HCT116 (cell line): Measurements from ENCODE around the gene TOP1. TPM values are rescaled to one million over a fixed set of nuclear protein-coding genes. Genes with fewer than 3 reads are reported as not detected.

Experiments
- ATAC-seq: fragments of 200-7000 bp; cut with Tn5 transposase; 2 replicates; pipeline ENCODE4 v1.9.1; 2020; ENCODE audit warnings: mild to moderate bottlenecking, moderate library complexity
- BruUV-seq: library from RNA; stranded (reverse); fragments of 400-500 nt; replicated peaks from 2 replicates; lab custom pipeline; 2021; lab: Mats Ljungman, UMichigan
- CTCF ChIA-PET: fragments of 300-600 bp; sonication (Branson Sonifier 250); formaldehyde crosslinking; loops from one replicate; lab custom pipeline; 2021; ENCODE audit warnings: antibody characterized with exemption; lab: Charles Lee
- POLR2A ChIA-PET: fragments of 300-600, 350-600 bp; sonication (Branson Sonifier 250); formaldehyde crosslinking; loops from one replicate; lab custom pipeline; 2021; ENCODE audit warnings: antibody characterized with exemption; lab: Charles Lee
- RAD21 ChIA-PET, 2 experiments: fragments of 300-600 bp; sonication (Branson Sonifier 250); formaldehyde crosslinking; loops; one replicate each; lab custom pipeline; 2023; ENCODE audit warnings: low total read pairs in 2 of 2; ENCODE audit not compliant: uncharacterized antibody in 2 of 2, unreplicated experiment in 2 of 2, low non-redundant PET in 1 of 2; lab: Charles Lee
- DNase-seq: peaks from one replicate; pipeline ENCODE4 v3.0.0-alpha.2; 2010; ENCODE audit warnings: low read depth, low spot score
- H2AFZ ChIP-seq: fragments of 200-600 bp; shearing (Covaris generic), sonication (generic); 2 replicates; pipeline ENCODE4 v1.6.1; 2017; ENCODE audit warnings: low read depth, mixed run types, mixed read lengths, antibody characterized with exemption, low read length; ENCODE audit not compliant: poor library complexity, severe bottlenecking
- H3K27ac ChIP-seq: 2 replicates; pipeline ENCODE4 v1.5.1; 2012; ENCODE audit warnings: low read depth, low read length
- H3K27me3 ChIP-seq: fragments of 200-600 bp; sonication (generic); 2 replicates; pipeline ENCODE4 v1.6.1; 2016; ENCODE audit warnings: mixed run types, low read length, mixed read lengths; ENCODE audit not compliant: insufficient read depth
- H3K36me3 ChIP-seq, 2 experiments: fragments of 200-500 bp in 1 of 2; fragments of 200-600 bp in 1 of 2; sonication (Bioruptor generic) in 1 of 2; sonication (generic) in 1 of 2; 2 replicates each; pipeline versions ENCODE4 v1.5.1 to v1.6.1; 2014 to 2016; ENCODE audit warnings: low read length in 2 of 2, inconsistent platforms in 1 of 2, mixed read lengths in 1 of 2, mixed run types in 1 of 2; ENCODE audit not compliant: insufficient read depth in 2 of 2, control insufficient read depth in 1 of 2
- H3K4me1 ChIP-seq, 2 experiments: fragments of 200-600 bp in 1 of 2; sonication (generic) in 1 of 2; 2 replicates each; pipeline versions ENCODE4 v1.5.1 to v1.6.1; 2012 to 2017; ENCODE audit warnings: low read length in 2 of 2, inconsistent platforms in 1 of 2, mild to moderate bottlenecking in 1 of 2, mixed read lengths in 1 of 2, mixed run types in 1 of 2, moderate library complexity in 1 of 2; ENCODE audit not compliant: insufficient read depth in 2 of 2, control insufficient read depth in 1 of 2
- H3K4me2 ChIP-seq: fragments of 200-600 bp; sonication (generic); 2 replicates; pipeline ENCODE4 v1.6.1; 2017; ENCODE audit warnings: mixed run types, low read length, mixed read lengths
- H3K4me3 ChIP-seq, 2 experiments: fragments of 200-600 bp in 1 of 2; sonication (generic) in 1 of 2; replicated peaks in 1 of 2; 2 replicates each; pipeline ENCODE4 v1.5.1; 2011 to 2016; ENCODE audit warnings: low read length in 2 of 2, control low read depth in 1 of 2, low read depth in 1 of 2, mild to moderate bottlenecking in 1 of 2, mixed read lengths in 1 of 2, mixed run types in 1 of 2
- H3K79me2 ChIP-seq: fragments of 200-600 bp; sonication (generic); 2 replicates; pipeline ENCODE4 v1.6.1; 2017; ENCODE audit warnings: mild to moderate bottlenecking, mixed run types, low read length, moderate library complexity, mixed read lengths; ENCODE audit not compliant: insufficient read depth
- H3K9ac ChIP-seq: fragments of 200-600 bp; sonication (generic); 2 replicates; pipeline ENCODE4 v1.6.1; 2016; ENCODE audit warnings: low read length, mixed read lengths
- H3K9me2 ChIP-seq: fragments of 200-600 bp; sonication (generic), shearing (Covaris generic); 2 replicates; pipeline ENCODE4 v1.6.1; 2017; ENCODE audit warnings: mixed run types, mild to moderate bottlenecking, moderate library complexity; ENCODE audit not compliant: insufficient read depth
- H3K9me3 ChIP-seq, 2 experiments: fragments of 200-500 bp in 1 of 2; fragments of 200-600 bp in 1 of 2; sonication (Bioruptor generic) in 1 of 2; sonication (generic) in 1 of 2; 2 replicates each; pipeline ENCODE4 v1.6.1; 2014 to 2017; ENCODE audit warnings: low read length in 2 of 2, mixed read lengths in 2 of 2, inconsistent platforms in 1 of 2, low read depth in 1 of 2, mild to moderate bottlenecking in 1 of 2, mixed run types in 1 of 2, moderate library complexity in 1 of 2; ENCODE audit not compliant: control insufficient read depth in 1 of 2, insufficient read depth in 1 of 2
- H4K20me1 ChIP-seq: fragments of 200-600 bp; sonication (generic), shearing (Covaris generic); 2 replicates; pipeline ENCODE4 v1.6.1; 2017; ENCODE audit warnings: mixed run types, mild to moderate bottlenecking, moderate library complexity; ENCODE audit not compliant: insufficient read depth
- CEBPB ChIP-seq: IDR thresholded peaks from 2 replicates; pipeline ENCODE4 v1.6.1; 2012; ENCODE audit warnings: low read depth
- ELF1 ChIP-seq: IDR thresholded peaks from 2 replicates; pipeline ENCODE4 v1.6.1; 2012; ENCODE audit warnings: low read depth, borderline replicate concordance
- EZH2phosphoT487 ChIP-seq: fragments of 200-600 bp; IDR thresholded peaks from 2 replicates; pipeline ENCODE4 v1.6.1; 2018; ENCODE audit warnings: antibody characterized with exemption, borderline replicate concordance
- FOSL1 ChIP-seq: IDR thresholded peaks from 2 replicates; pipeline ENCODE4 v1.6.1; 2012; ENCODE audit warnings: low read depth
- RAD21 ChIP-seq: IDR thresholded peaks from 2 replicates; pipeline ENCODE4 v1.6.1; 2012; ENCODE audit warnings: low read depth, mild to moderate bottlenecking
- SIN3A ChIP-seq: IDR thresholded peaks from 2 replicates; pipeline ENCODE4 v1.6.1; 2012; ENCODE audit warnings: low read depth
- SP1 ChIP-seq: IDR thresholded peaks from 2 replicates; pipeline ENCODE4 v1.6.1; 2012; ENCODE audit warnings: low read depth
- TCF7L2 ChIP-seq: IDR thresholded peaks from 2 replicates; pipeline ENCODE4 v1.7.0; 2011; ENCODE audit warnings: borderline replicate concordance, inconsistent platforms; ENCODE audit not compliant: insufficient read depth, insufficient read length; ENCODE audit errors: extremely low read depth
- ZNF274 ChIP-seq: fragments of 200-500 bp; sonication (Bioruptor generic); IDR thresholded peaks from 2 replicates; pipeline ENCODE4 v1.6.1; 2014; ENCODE audit warnings: mild to moderate bottlenecking, low read depth, low read length, inconsistent platforms
- intact Hi-C: fragments of 100-400 bp; cut with micrococcal nuclease; formaldehyde crosslinking; loops from 2 replicates; pipeline ENCODE4 v1.10.0; 2022
- total RNA-seq: library from RNA; stranded (reverse); gene quantifications from one replicate; pipeline ENCODE4 v1.2.1, GENCODE V29; 2021; ENCODE audit not compliant: unreplicated experiment
- TF ChIP-seq, protein P1 (sequence below), 3 experiments: fragments of 200-600 bp in 1 of 3; sonication (generic) in 1 of 3; IDR thresholded peaks in 2 of 3; conservative IDR thresholded peaks in 1 of 3; 2 replicates each; pipeline ENCODE4 v1.5.1; 2012 to 2017; ENCODE audit warnings: low read depth in 2 of 3, low read length in 2 of 3, antibody characterized with exemption in 1 of 3, borderline replicate concordance in 1 of 3, control low read depth in 1 of 3, mild to moderate bottlenecking in 1 of 3, mixed read lengths in 1 of 3, mixed run types in 1 of 3, moderate library complexity in 1 of 3; ENCODE audit not compliant: insufficient read depth in 1 of 3

TOP1 gene
- total RNA-seq, 1 experiment from 2014 or later: 190 TPM

GRCh38 chr20:41158082-41158625 is 129.5 kb downstream of the TOP1 start:
- Histone ChIP-seq H3K36me3 (no peaks in the 10 kb centered on the region; a peak in 1 of 4 replicates), H3K27me3 (no peaks in the 10 kb centered on the region), H3K9ac (no peak overlapping the region), H3K9me3 (no peaks in the 10 kb centered on the region), H3K79me2 (peaks cover 12% of the 10 kb centered on the region; the same call in 1 of the 2 replicates), H3K4me1 (no peaks in the 10 kb centered on the region), H3K9me2 (no peaks in the 10 kb centered on the region), H4K20me1 (no peaks in the 10 kb centered on the region), H2AFZ (no peak overlapping the region), H3K27ac (no peak overlapping the region)
- DNase-seq: no peak
- RAD21 ChIA-PET: no interaction called here
- intact Hi-C loops: no loop called here
- TF ChIP-seq ELF1: no peak
- TF ChIP-seq ZNF274: no peak
- TF ChIP-seq, protein P1, sequence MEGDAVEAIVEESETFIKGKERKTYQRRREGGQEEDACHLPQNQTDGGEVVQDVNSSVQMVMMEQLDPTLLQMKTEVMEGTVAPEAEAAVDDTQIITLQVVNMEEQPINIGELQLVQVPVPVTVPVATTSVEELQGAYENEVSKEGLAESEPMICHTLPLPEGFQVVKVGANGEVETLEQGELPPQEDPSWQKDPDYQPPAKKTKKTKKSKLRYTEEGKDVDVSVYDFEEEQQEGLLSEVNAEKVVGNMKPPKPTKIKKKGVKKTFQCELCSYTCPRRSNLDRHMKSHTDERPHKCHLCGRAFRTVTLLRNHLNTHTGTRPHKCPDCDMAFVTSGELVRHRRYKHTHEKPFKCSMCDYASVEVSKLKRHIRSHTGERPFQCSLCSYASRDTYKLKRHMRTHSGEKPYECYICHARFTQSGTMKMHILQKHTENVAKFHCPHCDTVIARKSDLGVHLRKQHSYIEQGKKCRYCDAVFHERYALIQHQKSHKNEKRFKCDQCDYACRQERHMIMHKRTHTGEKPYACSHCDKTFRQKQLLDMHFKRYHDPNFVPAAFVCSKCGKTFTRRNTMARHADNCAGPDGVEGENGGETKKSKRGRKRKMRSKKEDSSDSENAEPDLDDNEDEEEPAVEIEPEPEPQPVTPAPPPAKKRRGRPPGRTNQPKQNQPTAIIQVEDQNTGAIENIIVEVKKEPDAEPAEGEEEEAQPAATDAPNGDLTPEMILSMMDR (IDR thresholded peaks at IDR 0.05 in 2 of 3, conservative IDR thresholded peaks at IDR 0.05 in 1 of 3; ENCODE audit: borderline replicate concordance in 1 of 3, insufficient read depth in 1 of 3, low read depth in 2 of 3, low read length in 2 of 3): no peak
- no peak for TF ChIP-seq SP1
- no peak for TF ChIP-seq SIN3A
- no peak for TF ChIP-seq RAD21
- TF ChIP-seq TCF7L2: no peak
- TF ChIP-seq EZH2phosphoT487: no peak
- TF ChIP-seq CEBPB: no peak
- TF ChIP-seq FOSL1: no peak
- TF ChIP-seq, all 23 proteins: peak for 0
- no peak overlapping the region for H3K4me2 ChIP-seq
- ChIA-PET CTCF (no interaction called here), POLR2A (no interaction called here)
- no peak for ATAC-seq
- BruUV-seq: no TSS peak
- H3K4me3 ChIP-seq: no peak overlapping the region
